Prostate gland (tissue), 2 donors: ENCODE data around the gene E2F3. TPM values are rescaled to one million over a fixed set of nuclear protein-coding genes. Genes with fewer than 3 reads are reported as not detected.

ENCODE experiments used
- DNase-seq: peaks from one replicate; pipeline ENCODE4 v3.0.0-alpha.2; 2019; ENCODE audit warnings: low spot score
- H3K27ac ChIP-seq, 2 donors: fragments of 200-600 bp; sonication (generic); 2 replicates each; pipeline ENCODE4 v1.5.1; 2017 to 2019
- H3K27me3 ChIP-seq: fragments of 200-600 bp; sonication (generic); replicated peaks from 2 replicates; pipeline ENCODE4 v1.5.1; 2019; ENCODE audit not compliant: insufficient read depth
- H3K36me3 ChIP-seq, 2 donors: fragments of 200-600 bp; sonication (generic); 1 replicate in 1 of 2; 2 replicates in 1 of 2; pipeline versions ENCODE4 v1.5.1 to v1.8.1; 2017 to 2019
- H3K4me1 ChIP-seq: fragments of 200-600 bp; sonication (generic); replicated peaks from 2 replicates; pipeline ENCODE4 v1.5.1; 2019
- H3K4me3 ChIP-seq, 2 donors: fragments of 200-600 bp; sonication (generic); 2 replicates each; pipeline ENCODE4 v1.5.1; 2017 to 2019
- H3K9me3 ChIP-seq: fragments of 200-600 bp; sonication (generic); 2 replicates; pipeline ENCODE4 v1.5.1; 2017
- POLR2A ChIP-seq: fragments of 450-650 bp; IDR thresholded peaks from one replicate; pipeline ENCODE4 v1.6.1; 2016; ENCODE audit warnings: antibody characterized with exemption, mild to moderate bottlenecking
- POLR2AphosphoS5 ChIP-seq: sonication (generic); formaldehyde crosslinking; IDR thresholded peaks from one replicate; pipeline ENCODE4 v1.6.1; 2017; ENCODE audit warnings: antibody characterized with exemption
- WGBS: methylation state at CpG from one replicate; pipeline ENCODE4 v1.1.5; 2018; 5-methylcytosine and 5-hydroxymethylcytosine counted together
- intact Hi-C: fragments of 100-400 bp; cut with DNase I; formaldehyde crosslinking; loops from one replicate; pipeline ENCODE4 v1.14.2; 2022
- total RNA-seq, 2 donors: library from RNA; depleted of rRNA; stranded (reverse); fragments of >200 nt; gene quantifications; one replicate each; pipeline ENCODE4 v1.1.0, GENCODE V29; 2016
- TF ChIP-seq, protein P1 (sequence below), 4 experiments: fragments of 200-600 bp in 2 of 4; fragments of 450-650 bp in 2 of 4; sonication (generic) in 2 of 4; IDR thresholded peaks; 1 replicate in 3 of 4; 2 replicates in 1 of 4; pipeline ENCODE4 v1.5.1; 2016 to 2019; ENCODE audit warnings: antibody characterized with exemption in 4 of 4, mild to moderate bottlenecking in 2 of 4, moderate library complexity in 2 of 4

Gene E2F3
- total RNA-seq, 2 donors from 2014 or later, result 3.7 to 5.5 TPM

DNA sequence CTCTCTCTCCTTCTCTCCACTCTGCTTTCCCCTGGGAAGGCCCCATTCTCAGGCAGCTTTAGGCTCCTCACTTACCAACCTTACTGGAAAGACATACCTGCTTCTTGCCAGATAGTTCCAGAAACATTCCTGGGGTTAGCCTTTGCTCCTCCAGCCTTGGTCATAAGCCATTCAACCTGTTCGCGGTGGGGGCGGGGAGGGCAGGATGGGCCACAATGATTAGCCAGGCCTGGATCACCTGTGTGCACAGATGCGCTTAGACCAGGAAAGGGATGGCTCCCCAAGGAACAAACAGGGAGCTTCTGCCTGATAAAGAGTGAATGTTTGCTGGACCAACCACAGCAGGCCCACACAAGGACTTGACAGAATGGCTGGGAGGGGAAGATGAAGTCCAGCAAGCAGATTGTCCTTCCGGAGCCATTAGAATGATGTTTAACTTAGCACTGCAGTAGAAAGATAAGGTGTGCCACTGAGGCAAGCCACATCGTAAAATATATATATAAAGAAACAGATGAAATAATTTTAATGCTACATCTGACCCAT, 74.9 kb downstream of the E2F3 start:
- no peaks in the 10 kb centered on the region for H3K27me3 ChIP-seq
- TF ChIP-seq POLR2A, result no peak
- TF ChIP-seq POLR2AphosphoS5, result no peak
- TF ChIP-seq, protein P1, sequence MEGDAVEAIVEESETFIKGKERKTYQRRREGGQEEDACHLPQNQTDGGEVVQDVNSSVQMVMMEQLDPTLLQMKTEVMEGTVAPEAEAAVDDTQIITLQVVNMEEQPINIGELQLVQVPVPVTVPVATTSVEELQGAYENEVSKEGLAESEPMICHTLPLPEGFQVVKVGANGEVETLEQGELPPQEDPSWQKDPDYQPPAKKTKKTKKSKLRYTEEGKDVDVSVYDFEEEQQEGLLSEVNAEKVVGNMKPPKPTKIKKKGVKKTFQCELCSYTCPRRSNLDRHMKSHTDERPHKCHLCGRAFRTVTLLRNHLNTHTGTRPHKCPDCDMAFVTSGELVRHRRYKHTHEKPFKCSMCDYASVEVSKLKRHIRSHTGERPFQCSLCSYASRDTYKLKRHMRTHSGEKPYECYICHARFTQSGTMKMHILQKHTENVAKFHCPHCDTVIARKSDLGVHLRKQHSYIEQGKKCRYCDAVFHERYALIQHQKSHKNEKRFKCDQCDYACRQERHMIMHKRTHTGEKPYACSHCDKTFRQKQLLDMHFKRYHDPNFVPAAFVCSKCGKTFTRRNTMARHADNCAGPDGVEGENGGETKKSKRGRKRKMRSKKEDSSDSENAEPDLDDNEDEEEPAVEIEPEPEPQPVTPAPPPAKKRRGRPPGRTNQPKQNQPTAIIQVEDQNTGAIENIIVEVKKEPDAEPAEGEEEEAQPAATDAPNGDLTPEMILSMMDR (IDR thresholded peaks at IDR 0.05), result no peak
- intact Hi-C loops, result no loop called here
- DNase-seq, result no peak
- no peaks in the 10 kb centered on the region for H3K4me1 ChIP-seq
- WGBS, result 92% methylated on average over 6 of the region's 6 CpGs
- H3K4me3 ChIP-seq, result no peak overlapping the region
- H3K9me3 ChIP-seq, result no peaks in the 10 kb centered on the region
- H3K36me3 ChIP-seq, result no peaks in the 10 kb centered on the region
- H3K27ac ChIP-seq, result no peak overlapping the region

DNA sequence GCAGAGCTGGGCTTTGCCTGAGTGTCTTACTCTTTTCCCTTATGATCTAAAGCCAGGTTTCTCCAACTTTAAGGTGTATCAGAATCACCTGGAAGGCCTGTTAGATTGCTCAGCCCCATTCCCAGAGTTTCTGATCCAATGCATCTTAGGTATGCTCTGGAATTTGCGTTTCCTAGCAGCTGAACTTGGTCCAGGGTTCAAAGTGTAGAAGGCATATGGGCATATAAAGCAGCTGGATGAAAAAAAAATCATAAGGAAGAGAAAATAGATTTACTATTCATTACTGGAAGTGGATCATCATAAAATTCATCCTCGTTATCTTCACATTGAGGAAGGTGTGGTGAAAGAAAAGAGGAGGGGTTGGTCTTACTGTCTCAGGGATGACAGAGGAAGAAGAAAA, 75.8 kb downstream of the E2F3 start:
- H3K4me1 ChIP-seq, result no peaks in the 10 kb centered on the region
- no peak overlapping the region for H3K4me3 ChIP-seq
- intact Hi-C loops, result no loop called here
- no peak overlapping the region for H3K27ac ChIP-seq
- DNase-seq, result no peak
- TF ChIP-seq POLR2AphosphoS5 (no peak), POLR2A (no peak)
- TF ChIP-seq, protein P1 (IDR thresholded peaks at IDR 0.05), result no peak
- no peaks in the 10 kb centered on the region for H3K27me3 ChIP-seq
- 93% methylated on average over 2 of the region's 2 CpGs for WGBS
- no peaks in the 10 kb centered on the region for H3K9me3 ChIP-seq
- no peaks in the 10 kb centered on the region for H3K36me3 ChIP-seq

GRCh38 chr6:20479060-20479459, 77.4 kb downstream of the E2F3 start:
- DNase-seq, result no peak
- no peak overlapping the region for H3K4me3 ChIP-seq
- no peaks in the 10 kb centered on the region for H3K9me3 ChIP-seq
- intact Hi-C loops, result no loop called here
- 71% methylated on average over 5 of the region's 5 CpGs for WGBS
- H3K27me3 ChIP-seq, result no peaks in the 10 kb centered on the region
- no peak overlapping the region for H3K27ac ChIP-seq
- H3K4me1 ChIP-seq, result no peaks in the 10 kb centered on the region
- TF ChIP-seq POLR2A, result no peak
- TF ChIP-seq, protein P1 (IDR thresholded peaks at IDR 0.05), result no peak
- TF ChIP-seq POLR2AphosphoS5, result no peak
- H3K36me3 ChIP-seq, result no peaks in the 10 kb centered on the region

- WGBS, result 88% methylated on average over 9 of the region's 9 CpGs
- Histone ChIP-seq H3K9me3 (no peaks in the 10 kb centered on the region), H3K4me1 (no peaks in the 10 kb centered on the region), H3K4me3 (no peak overlapping the region), H3K36me3 (no peaks in the 10 kb centered on the region), H3K27me3 (no peaks in the 10 kb centered on the region), H3K27ac (no peak overlapping the region)
- DNase-seq, result no peak
- intact Hi-C loops, result no loop called here
- TF ChIP-seq POLR2AphosphoS5 (no peak), POLR2A (no peak)
- TF ChIP-seq, protein P1 (IDR thresholded peaks at IDR 0.05), result no peak
Observed at GRCh38 chr6:20479526-20479925, 77.8 kb downstream of the E2F3 start.

- no peak for DNase-seq
- no peak overlapping the region for H3K27ac ChIP-seq
- H3K4me1 ChIP-seq, result no peaks in the 10 kb centered on the region
- 39% methylated on average over 8 of the region's 8 CpGs for WGBS
- H3K27me3 ChIP-seq, result no peaks in the 10 kb centered on the region
- H3K9me3 ChIP-seq, result no peaks in the 10 kb centered on the region
- TF ChIP-seq, protein P1 (IDR thresholded peaks at IDR 0.05), result no peak
- TF ChIP-seq POLR2AphosphoS5 (no peak), POLR2A (no peak)
- H3K4me3 ChIP-seq, result no peak overlapping the region
- intact Hi-C loops, result no loop called here
- H3K36me3 ChIP-seq, result no peaks in the 10 kb centered on the region
Observed at GRCh38 chr6:20481281-20481680, 79.6 kb downstream of the E2F3 start.
